IPS-18a (cell line): ENCODE data around the gene SLITRK1.

Experiments used
- H3K27ac ChIP-seq: one replicate; pipeline ENCODE4 v1.5.1; 2013; ENCODE audit warnings: low read length
- H3K27me3 ChIP-seq: one replicate; pipeline ENCODE4 v1.6.1; 2013; ENCODE audit warnings: mild to moderate bottlenecking, low read length; ENCODE audit not compliant: control insufficient read depth, insufficient read depth
- H3K36me3 ChIP-seq: one replicate; pipeline ENCODE4 v1.6.1; 2013; ENCODE audit warnings: low read depth, low read length; ENCODE audit not compliant: control insufficient read depth
- H3K4me1 ChIP-seq: one replicate; pipeline ENCODE4 v1.6.1; 2013; ENCODE audit warnings: low read depth, low read length; ENCODE audit not compliant: control insufficient read depth
- H3K4me3 ChIP-seq: one replicate; pipeline ENCODE4 v1.5.1; 2013; ENCODE audit warnings: low read length
- H3K9ac ChIP-seq: one replicate; pipeline ENCODE4 v1.6.1; 2013; ENCODE audit warnings: mild to moderate bottlenecking, low read length, moderate library complexity
- H3K9me3 ChIP-seq: one replicate; pipeline ENCODE4 v1.6.1; 2013; ENCODE audit warnings: low read depth, low read length; ENCODE audit not compliant: control insufficient read depth

The SLITRK1 gene

GRCh38 chr13:83883061-83883523 is 818 bp upstream of the SLITRK1 start:
- peak overlapping the region; percentile 89 for H3K4me3 ChIP-seq
- no peaks in the 10 kb centered on the region for H3K36me3 ChIP-seq
- peaks cover 71% of the 10 kb centered on the region for H3K27me3 ChIP-seq
- H3K9me3 ChIP-seq, result no peaks in the 10 kb centered on the region
- peaks cover 40% of the 10 kb centered on the region for H3K4me1 ChIP-seq
- H3K9ac ChIP-seq, result peak overlapping the region; percentile 28
- no peak overlapping the region for H3K27ac ChIP-seq

GRCh38 chr13:83882606-83882959 is 309 bp upstream of the SLITRK1 start:
- Histone ChIP-seq H3K27ac (no peak overlapping the region), H3K27me3 (peaks cover 76% of the 10 kb centered on the region), H3K9ac (peak overlapping the region; percentile 28), H3K36me3 (no peaks in the 10 kb centered on the region), H3K9me3 (no peaks in the 10 kb centered on the region), H3K4me3 (peak overlapping the region; percentile 89), H3K4me1 (peaks cover 45% of the 10 kb centered on the region)

GRCh38 chr13:83881140-83881684 is 1.1 kb downstream of the SLITRK1 start:
- peak overlapping the region; percentile 89 for H3K4me3 ChIP-seq
- no peak overlapping the region for H3K9ac ChIP-seq
- H3K36me3 ChIP-seq, result no peaks in the 10 kb centered on the region
- no peaks in the 10 kb centered on the region for H3K9me3 ChIP-seq
- peaks cover 45% of the 10 kb centered on the region for H3K4me1 ChIP-seq
- peaks cover 77% of the 10 kb centered on the region for H3K27me3 ChIP-seq
- H3K27ac ChIP-seq, result no peak overlapping the region

GRCh38 chr13:83880275-83881139 is 1.8 kb downstream of the SLITRK1 start:
- no peak overlapping the region for H3K9ac ChIP-seq
- peak overlapping the region; percentile 89 for H3K4me3 ChIP-seq
- H3K4me1 ChIP-seq, result peaks cover 45% of the 10 kb centered on the region
- no peak overlapping the region for H3K27ac ChIP-seq
- no peaks in the 10 kb centered on the region for H3K36me3 ChIP-seq
- no peaks in the 10 kb centered on the region for H3K9me3 ChIP-seq
- H3K27me3 ChIP-seq, result peaks cover 77% of the 10 kb centered on the region

- H3K27me3 ChIP-seq, result peaks cover 71% of the 10 kb centered on the region
- H3K36me3 ChIP-seq, result no peaks in the 10 kb centered on the region
- H3K9ac ChIP-seq, result no peak overlapping the region
- H3K4me1 ChIP-seq, result peaks cover 45% of the 10 kb centered on the region
- H3K27ac ChIP-seq, result no peak overlapping the region
- H3K4me3 ChIP-seq, result peak overlapping the region; percentile 89
- H3K9me3 ChIP-seq, result no peaks in the 10 kb centered on the region
These were observed 2.7 kb downstream of the SLITRK1 start for GRCh38 chr13:83879431-83880171.

GRCh38 chr13:83878691-83879430 is 3.4 kb downstream of the SLITRK1 start:
- Histone ChIP-seq H3K27ac (no peak overlapping the region), H3K9me3 (no peaks in the 10 kb centered on the region), H3K9ac (no peak overlapping the region), H3K36me3 (no peaks in the 10 kb centered on the region), H3K4me3 (peak overlapping the region; percentile 89), H3K27me3 (peaks cover 63% of the 10 kb centered on the region), H3K4me1 (peaks cover 45% of the 10 kb centered on the region)

DNA sequence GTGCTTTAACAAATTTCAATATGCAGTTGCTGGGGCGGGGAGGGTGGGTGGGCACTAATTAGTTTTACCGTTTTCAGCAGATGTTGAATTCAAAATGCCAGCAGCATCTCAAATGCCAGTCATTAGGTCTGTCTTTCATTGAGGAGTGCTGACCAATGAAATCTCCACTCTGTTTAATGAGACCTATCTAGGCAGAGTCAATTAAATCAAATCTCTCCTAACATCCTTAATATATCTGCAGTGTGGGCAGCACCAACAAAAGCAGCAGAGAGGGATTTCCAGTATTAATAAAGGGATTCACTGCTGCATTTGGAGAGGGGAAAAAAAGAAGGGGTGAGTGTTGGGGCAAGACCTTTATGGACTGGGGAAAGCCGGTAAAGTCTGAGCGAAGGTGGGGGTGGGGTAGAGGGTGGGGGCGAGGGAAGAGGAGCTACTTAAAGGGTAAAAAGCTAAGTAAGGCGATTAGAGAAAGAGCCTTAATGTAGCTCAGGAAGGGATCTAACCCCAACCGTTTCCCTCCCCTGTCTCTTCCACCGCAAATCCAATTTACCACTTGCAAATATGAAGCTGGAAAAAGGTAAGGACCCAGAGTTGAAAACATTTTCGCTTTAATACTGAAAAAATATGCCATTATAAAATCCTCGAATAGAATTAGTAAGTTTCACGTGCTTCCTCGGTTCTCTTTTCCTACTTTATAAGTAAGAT is 4.5 kb downstream of the SLITRK1 start:
- Histone ChIP-seq H3K4me3 (peak overlapping the region; percentile 89), H3K9me3 (no peaks in the 10 kb centered on the region), H3K4me1 (peaks cover 39% of the 10 kb centered on the region), H3K27me3 (peaks cover 53% of the 10 kb centered on the region), H3K36me3 (no peaks in the 10 kb centered on the region), H3K27ac (no peak overlapping the region), H3K9ac (no peak overlapping the region)

DNA sequence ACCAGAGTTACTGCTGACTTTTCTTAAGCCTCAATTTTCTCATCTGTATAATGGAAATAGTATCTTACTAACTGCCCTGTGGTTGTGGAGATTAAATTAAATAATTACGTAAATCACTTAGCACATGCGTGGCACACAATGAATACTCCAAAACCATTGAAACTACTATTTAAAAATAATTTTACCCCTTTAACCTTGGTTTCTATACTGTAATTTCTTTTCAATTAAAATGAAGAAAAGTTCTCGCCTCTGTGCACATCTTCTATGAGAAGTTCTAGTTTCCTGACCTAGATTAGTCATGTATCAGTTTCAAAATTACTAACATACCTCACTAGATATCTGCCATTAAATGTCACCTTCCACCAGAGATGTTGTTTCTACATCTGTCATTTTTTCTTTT is 5.7 kb downstream of the SLITRK1 start:
- Histone ChIP-seq H3K9ac (no peak overlapping the region), H3K4me3 (no peak overlapping the region), H3K27ac (no peak overlapping the region), H3K4me1 (peaks cover 34% of the 10 kb centered on the region), H3K36me3 (no peaks in the 10 kb centered on the region), H3K9me3 (no peaks in the 10 kb centered on the region), H3K27me3 (peaks cover 40% of the 10 kb centered on the region)

GRCh38 chr13:83867708-83868107 is 14.6 kb downstream of the SLITRK1 start:
- Histone ChIP-seq H3K27ac (no peak overlapping the region), H3K9me3 (no peaks in the 10 kb centered on the region), H3K36me3 (no peaks in the 10 kb centered on the region), H3K4me1 (no peaks in the 10 kb centered on the region), H3K27me3 (no peaks in the 10 kb centered on the region), H3K9ac (no peak overlapping the region), H3K4me3 (no peak overlapping the region)

GRCh38 chr13:83865161-83866137 is 16.8 kb downstream of the SLITRK1 start:
- Histone ChIP-seq H3K9ac (no peak overlapping the region), H3K36me3 (no peaks in the 10 kb centered on the region), H3K4me3 (no peak overlapping the region), H3K4me1 (no peaks in the 10 kb centered on the region), H3K27ac (no peak overlapping the region), H3K27me3 (no peaks in the 10 kb centered on the region), H3K9me3 (no peaks in the 10 kb centered on the region)
